Mesodermal cell (in vitro differentiated cells): ENCODE data around the gene EHMT1.
"Not testable (repeated sequence)": the region's sequence is repeated elsewhere in the genome, so short reads cannot be mapped to it uniquely, and the experiment has no call there.

Source experiments
- H3K27ac ChIP-seq: 2 replicates; pipeline ENCODE4 v1.7.0; 2013; ENCODE audit warnings: mild to moderate bottlenecking, low read depth, low read length, moderate library complexity; ENCODE audit not compliant: severe bottlenecking
- H3K36me3 ChIP-seq: 2 replicates; pipeline ENCODE4 v1.7.1; 2013; ENCODE audit warnings: mild to moderate bottlenecking, low read length, moderate library complexity; ENCODE audit not compliant: control insufficient read depth, insufficient read depth
- H3K4me1 ChIP-seq: one replicate; pipeline ENCODE4 v1.7.1; 2013; ENCODE audit warnings: mild to moderate bottlenecking, low read length; ENCODE audit not compliant: insufficient read depth, control insufficient read depth, poor library complexity, severe bottlenecking
- H3K4me3 ChIP-seq: 2 replicates; pipeline ENCODE4 v1.7.0; 2013; ENCODE audit warnings: low read length, control low read depth, mild to moderate bottlenecking; ENCODE audit not compliant: insufficient read depth, poor library complexity, severe bottlenecking; ENCODE audit errors: extremely low read depth
- H3K9me3 ChIP-seq: 2 replicates; pipeline ENCODE4 v1.7.1; 2013; ENCODE audit warnings: mild to moderate bottlenecking, low read length, moderate library complexity; ENCODE audit not compliant: control insufficient read depth
- WGBS, 2 experiments: methylation state at CpG; one replicate each; pipeline ENCODE4 v1.1.5; 2013; ENCODE audit warnings: missing lambda C conversion rate in 2 of 2; ENCODE audit not compliant: insufficient coverage in 2 of 2; 5-methylcytosine and 5-hydroxymethylcytosine counted together

Gene EHMT1

DNA sequence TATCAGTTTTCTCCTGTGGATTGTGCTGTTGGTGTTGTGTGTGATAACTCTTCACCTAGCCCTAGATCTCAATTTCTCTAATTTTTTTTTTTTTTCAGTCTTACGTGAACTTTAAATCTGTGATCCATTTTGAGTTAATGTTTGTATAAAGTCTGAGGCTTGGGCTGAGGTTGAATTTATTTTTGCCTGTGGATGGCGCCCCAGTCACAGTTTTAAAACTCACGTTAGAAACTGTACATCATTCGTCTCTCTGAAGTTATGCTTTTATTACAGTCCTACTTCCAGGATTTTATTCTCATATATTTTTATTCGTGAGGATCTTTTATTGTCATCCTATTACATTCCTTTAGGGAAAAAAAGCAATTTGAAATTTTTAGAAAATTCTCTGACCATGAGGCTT lies 103.1 kb downstream of the EHMT1 start:
- Histone ChIP-seq H3K36me3 (peaks cover 62% of the 10 kb centered on the region), H3K9me3 (no peaks in the 10 kb centered on the region), H3K4me1 (peaks cover 22% of the 10 kb centered on the region), H3K4me3 (no peak overlapping the region), H3K27ac (no peak overlapping the region)
- 92% methylated on average over 2 of the region's 5 CpGs; no CpG with 5 or more reads in 1 of the 2 experiments for WGBS, 2 experiments

DNA sequence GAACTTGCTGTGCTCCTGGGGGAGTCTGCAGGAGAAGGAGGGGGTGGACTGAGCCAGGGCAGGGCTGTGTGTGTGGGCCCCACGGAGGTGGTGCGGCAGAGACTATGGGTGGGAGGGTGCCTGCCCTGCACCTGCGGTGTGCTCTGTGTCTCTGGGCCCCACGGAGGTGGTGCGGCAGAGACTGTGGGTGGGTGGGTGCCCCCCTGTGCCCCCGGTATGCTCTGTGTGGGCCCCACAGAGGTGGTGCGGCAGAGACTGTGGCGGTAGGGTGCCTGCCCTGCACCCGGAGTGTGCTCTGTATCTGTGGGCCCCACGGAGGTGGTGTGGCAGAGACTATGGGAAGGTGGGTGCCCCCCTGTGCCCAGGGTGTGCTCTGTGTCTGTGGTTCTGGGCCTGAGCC lies 103.7 kb downstream of the EHMT1 start:
- WGBS, 2 experiments: 77 to 87% methylated on average over 5 to 9 of the region's 10 CpGs
- Histone ChIP-seq H3K36me3 (peaks cover 61% of the 10 kb centered on the region), H3K4me3 (no peak overlapping the region), H3K9me3 (no peaks in the 10 kb centered on the region), H3K4me1 (peaks cover 22% of the 10 kb centered on the region), H3K27ac (no peak overlapping the region)

DNA sequence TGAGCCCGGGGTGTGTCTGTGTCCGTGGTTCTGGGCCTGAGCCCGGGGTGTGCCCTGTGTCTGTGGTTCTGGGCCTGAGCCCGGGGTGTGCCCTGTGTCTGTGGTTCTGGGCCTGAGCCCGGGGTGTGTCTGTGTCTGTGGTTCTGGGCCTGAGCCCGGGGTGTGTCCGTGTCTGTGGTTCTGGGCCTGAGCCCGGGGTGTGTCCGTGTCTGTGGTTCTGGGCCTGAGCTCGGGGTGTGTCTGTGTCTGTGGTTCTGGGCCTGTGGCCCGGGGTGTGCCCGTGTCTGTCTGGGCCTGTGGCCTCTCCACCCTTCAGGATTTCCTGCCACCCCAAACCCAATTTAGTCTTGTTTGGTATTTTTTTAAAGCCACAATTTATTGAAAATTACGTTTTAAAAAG lies 104.6 kb downstream of the EHMT1 start:
- H3K9me3 ChIP-seq, H3K4me3 ChIP-seq: not testable (repeated sequence)
- peak overlapping the region; percentile 75 for H3K27ac ChIP-seq
- peaks cover 22% of the 10 kb centered on the region for H3K4me1 ChIP-seq
- 94 to 100% methylated on average over 4 to 11 of the region's 13 CpGs for WGBS, 2 experiments
- H3K36me3 ChIP-seq: peaks cover 61% of the 10 kb centered on the region

DNA sequence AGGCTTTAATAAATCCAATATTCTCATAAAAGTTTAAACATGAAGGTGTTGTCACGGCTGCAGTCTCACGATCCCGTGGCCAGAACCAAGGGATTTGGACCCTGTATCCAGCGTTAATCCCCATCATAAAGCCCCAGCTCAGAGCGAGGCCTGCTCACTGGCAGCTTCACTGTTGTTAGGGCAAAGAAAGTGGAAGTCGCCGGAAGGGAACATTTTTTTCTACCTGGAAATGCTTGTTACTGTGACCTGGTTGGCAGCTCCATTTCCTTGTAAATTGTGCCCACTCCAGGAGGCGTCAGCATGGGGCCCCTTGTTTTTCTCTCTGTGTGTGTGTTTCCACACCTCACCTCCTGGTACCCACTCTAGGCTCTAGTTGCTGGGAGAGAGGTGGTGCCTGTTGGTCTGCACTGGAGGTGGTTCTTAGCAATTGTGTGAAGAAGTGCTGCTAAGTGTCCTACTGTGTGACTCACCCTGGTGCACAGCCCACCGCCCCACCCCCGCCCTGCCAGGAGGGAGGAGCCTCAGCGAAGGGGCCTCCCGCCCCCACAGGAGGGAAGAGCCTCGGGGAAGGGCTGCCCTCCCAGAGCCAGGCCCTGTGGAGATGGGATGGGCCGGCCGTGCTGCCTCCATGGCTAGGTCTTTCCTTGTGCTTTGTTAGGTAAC lies 105.1 kb downstream of the EHMT1 start:
- WGBS, 2 experiments: 33 to 45% methylated on average over 4 to 7 of the region's 15 CpGs
- peaks cover 61% of the 10 kb centered on the region for H3K36me3 ChIP-seq

DNA sequence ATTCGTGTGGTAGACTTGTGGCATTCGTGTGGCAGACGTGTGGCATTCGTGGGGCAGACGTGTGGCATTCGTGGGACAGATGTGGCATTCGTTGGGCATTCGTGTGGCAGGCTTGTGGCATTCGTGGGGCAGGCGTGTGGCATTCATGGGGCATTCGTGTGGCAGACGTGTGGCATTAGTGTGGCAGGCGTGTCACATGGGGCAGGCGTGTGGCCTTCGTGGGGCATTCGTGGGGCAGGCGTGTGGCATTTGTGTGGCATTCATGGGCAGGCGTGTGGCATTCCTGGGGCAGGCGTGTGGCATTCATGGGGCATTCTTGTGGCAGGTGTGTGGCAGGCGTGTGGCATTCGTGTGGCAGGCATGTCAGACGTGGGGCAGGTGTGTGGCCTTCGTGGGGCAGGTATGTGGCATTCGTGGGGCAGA lies 106.0 kb downstream of the EHMT1 start:
- WGBS, 2 experiments: 95 to 96% methylated on average over 24 of the region's 24 CpGs
- Histone ChIP-seq H3K36me3 (peaks cover 61% of the 10 kb centered on the region), H3K4me1 (peaks cover 22% of the 10 kb centered on the region), H3K9me3 (no peaks in the 10 kb centered on the region), H3K4me3 (no peak overlapping the region), H3K27ac (no peak overlapping the region)

More for the DNA sequence above, 105.1 kb downstream of the EHMT1 start:
- H3K27ac ChIP-seq: peak overlapping the region; percentile 75
- H3K4me1 ChIP-seq: peaks cover 22% of the 10 kb centered on the region
- H3K9me3 ChIP-seq: no peaks in the 10 kb centered on the region
- no peak overlapping the region for H3K4me3 ChIP-seq

DNA sequence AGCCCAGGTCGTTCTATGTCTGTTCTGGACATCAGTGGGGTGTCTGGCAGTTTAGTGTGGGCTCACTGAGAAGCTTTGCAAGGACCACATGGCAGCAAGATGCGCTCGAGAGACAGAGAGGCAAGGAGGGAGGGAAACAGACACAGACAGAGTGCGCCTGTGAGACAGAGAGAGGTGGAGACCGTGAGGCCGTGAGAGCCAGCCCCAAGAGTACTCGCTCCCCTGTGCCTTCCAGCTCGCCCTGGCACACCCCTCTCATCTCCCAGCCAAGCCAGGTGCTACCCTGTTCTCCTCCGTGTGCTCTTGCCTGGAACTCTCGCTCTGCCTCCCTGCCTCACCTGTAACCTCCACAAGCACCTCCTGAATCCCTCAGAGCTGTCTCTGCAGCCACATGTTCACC lies 106.8 kb downstream of the EHMT1 start:
- H3K4me1 ChIP-seq: peaks cover 22% of the 10 kb centered on the region
- no peak overlapping the region for H3K4me3 ChIP-seq
- no peaks in the 10 kb centered on the region for H3K9me3 ChIP-seq
- H3K36me3 ChIP-seq: peaks cover 63% of the 10 kb centered on the region
- no peak overlapping the region for H3K27ac ChIP-seq
- 94 to 99% methylated on average over 7 to 10 of the region's 10 CpGs for WGBS, 2 experiments

DNA sequence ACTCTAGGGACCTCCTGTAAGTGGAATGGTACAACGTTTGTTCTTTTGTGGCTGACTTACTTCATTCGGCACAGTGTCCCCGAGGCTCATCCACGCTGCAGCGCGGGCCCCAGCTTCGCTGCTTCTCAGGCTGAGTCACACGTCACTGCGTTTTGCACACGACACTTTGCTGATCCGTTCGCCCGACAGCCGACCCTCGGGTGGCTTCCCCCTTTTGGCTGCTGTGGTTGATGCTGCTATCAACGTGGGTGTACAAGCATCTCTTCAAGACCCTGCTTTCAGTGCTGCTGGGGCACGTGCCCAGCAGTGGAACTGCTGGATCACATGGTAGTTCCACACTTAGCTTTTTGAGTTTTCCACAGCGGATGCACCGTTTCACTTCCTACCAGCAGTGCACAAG lies 107.5 kb downstream of the EHMT1 start:
- H3K9me3 ChIP-seq, H3K4me3 ChIP-seq, H3K27ac ChIP-seq: not testable (repeated sequence)
- WGBS, 2 experiments: 96% methylated on average over 3 of the region's 19 CpGs
- peaks cover 22% of the 10 kb centered on the region for H3K4me1 ChIP-seq
- H3K36me3 ChIP-seq: peaks cover 63% of the 10 kb centered on the region

DNA sequence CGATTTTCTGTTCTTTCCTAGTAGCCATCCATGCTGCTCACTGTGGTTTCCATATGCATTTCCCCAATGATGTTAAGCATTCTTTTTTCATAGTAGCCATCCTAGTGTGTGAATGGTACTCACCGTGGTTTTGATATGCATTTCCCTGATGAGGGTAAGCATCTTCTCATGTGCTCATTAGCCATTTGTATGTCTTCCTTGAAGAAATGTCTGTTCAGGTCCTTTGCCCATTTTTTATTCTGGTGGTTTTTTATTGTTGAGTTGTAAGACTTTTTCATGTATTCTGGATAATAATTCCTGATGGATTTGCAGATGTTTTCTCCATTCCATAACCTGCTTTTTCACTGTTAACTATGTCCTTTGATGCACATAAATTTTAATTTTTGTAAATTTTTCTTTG lies 108.0 kb downstream of the EHMT1 start:
- Histone ChIP-seq H3K4me1 (peaks cover 21% of the 10 kb centered on the region), H3K27ac (no peak overlapping the region), H3K36me3 (peaks cover 64% of the 10 kb centered on the region), H3K9me3 (no peaks in the 10 kb centered on the region), H3K4me3 (no peak overlapping the region)
- 91 to 100% methylated on average over 1 to 2 of the region's 2 CpGs for WGBS, 2 experiments

DNA sequence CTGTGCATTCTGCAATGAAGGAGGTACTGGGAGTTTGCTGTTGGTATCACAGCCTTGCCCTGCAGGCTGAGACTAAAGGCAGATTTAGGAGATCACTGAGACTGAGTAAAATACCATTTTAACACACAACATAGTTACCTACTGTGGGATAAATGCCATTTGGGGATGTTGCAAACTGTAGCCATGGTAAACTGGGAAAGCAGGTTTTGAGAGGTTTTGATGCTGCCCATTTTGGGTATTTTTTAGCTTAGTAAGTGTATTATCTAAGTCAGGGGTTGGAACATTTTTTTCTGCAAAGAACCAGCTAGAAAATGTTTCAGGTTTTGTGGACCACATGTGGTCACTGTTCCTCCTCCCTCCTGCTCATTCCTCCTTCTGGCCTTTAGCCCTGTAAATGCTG lies 108.9 kb downstream of the EHMT1 start:
- peaks cover 69% of the 10 kb centered on the region for H3K36me3 ChIP-seq
- peaks cover 12% of the 10 kb centered on the region for H3K4me1 ChIP-seq
- no peaks in the 10 kb centered on the region for H3K9me3 ChIP-seq
- H3K4me3 ChIP-seq: no peak overlapping the region
- no peak overlapping the region for H3K27ac ChIP-seq

DNA sequence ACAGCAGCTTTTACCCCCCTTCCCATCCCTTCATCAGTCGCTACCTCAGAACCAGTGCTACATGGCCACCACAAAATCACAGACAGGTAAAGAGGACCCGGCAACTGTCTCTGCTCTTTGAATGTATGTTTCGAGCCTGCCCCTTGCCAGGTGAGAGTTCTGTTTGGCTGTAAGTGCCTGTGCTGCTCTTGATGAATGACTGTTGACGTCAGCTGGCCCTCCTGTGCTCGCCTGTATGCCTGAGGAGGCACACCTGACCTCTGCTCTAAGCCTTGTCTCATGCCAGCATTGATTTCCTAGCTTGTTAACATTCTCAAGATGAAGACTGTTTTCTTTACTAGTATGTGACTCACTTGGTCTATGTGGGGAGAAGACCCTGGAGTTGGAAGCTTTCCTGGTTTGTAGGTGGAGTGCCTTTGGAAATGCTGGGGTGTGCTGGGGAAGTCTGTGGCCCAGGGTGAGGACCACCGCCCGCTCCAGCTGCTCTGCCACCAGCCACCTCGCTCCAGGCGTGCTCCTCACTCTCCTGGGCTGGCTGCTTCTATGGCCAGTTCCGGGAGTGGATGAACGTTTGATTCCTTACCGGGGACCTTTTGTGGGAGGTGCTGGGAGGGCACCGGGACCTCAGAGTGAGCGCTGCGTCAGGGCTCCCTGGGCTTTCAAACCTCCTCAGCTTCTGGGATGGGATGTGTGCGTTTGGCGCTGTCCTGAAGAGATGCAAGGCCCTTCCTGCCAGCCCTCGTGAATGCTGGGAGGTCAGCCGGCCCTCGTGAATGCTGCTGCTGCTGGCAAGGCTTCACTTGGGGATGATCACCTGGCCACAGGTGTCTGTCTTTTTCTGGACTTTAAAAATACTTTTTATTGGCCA lies 109.9 kb downstream of the EHMT1 start:
- H3K36me3 ChIP-seq: peaks cover 78% of the 10 kb centered on the region
- WGBS, 2 experiments: 95 to 97% methylated on average over 13 to 17 of the region's 20 CpGs
- peaks cover 4% of the 10 kb centered on the region for H3K9me3 ChIP-seq
- H3K4me3 ChIP-seq: no peak overlapping the region
- H3K27ac ChIP-seq: no peak overlapping the region
- H3K4me1 ChIP-seq: peaks cover 8% of the 10 kb centered on the region
